ENCODE data around the gene CCL13.

Gene CCL13

DNA sequence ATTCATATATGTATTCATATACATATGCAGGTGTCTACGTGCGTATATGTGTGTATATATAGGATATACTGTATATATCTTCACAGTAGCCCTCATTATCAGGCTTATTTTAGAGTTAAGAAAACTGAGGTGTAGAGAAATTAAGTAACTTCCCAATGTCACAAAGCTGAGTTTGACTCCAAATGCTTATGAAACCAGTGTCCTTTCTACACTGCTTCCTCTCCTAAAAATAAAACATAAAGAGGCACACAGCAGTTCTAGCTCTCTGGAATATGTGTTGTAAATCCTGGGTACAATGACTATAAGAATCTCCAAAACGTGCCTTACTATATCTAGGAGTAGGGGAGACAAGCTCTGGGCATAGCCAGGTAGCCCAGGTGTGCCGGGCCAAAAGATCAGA is 46.7 kb downstream of the CCL13 start:
- H3K27me3 Mint-ChIP-seq (ENCODE audit: low read depth, poor library complexity): peaks cover 27% of the 10 kb centered on the region
- no peaks in the 10 kb centered on the region for H3K9me3 Mint-ChIP-seq
- H3K4me3 Mint-ChIP-seq: no peak overlapping the region
- H3K4me1 Mint-ChIP-seq: peaks cover 6% of the 10 kb centered on the region
- no peaks in the 10 kb centered on the region for H3K36me3 Mint-ChIP-seq (ENCODE audit: low read depth)
- no peak for DNase-seq
- no peak overlapping the region for H3K27ac Mint-ChIP-seq
- TF ChIP-seq, protein P1, sequence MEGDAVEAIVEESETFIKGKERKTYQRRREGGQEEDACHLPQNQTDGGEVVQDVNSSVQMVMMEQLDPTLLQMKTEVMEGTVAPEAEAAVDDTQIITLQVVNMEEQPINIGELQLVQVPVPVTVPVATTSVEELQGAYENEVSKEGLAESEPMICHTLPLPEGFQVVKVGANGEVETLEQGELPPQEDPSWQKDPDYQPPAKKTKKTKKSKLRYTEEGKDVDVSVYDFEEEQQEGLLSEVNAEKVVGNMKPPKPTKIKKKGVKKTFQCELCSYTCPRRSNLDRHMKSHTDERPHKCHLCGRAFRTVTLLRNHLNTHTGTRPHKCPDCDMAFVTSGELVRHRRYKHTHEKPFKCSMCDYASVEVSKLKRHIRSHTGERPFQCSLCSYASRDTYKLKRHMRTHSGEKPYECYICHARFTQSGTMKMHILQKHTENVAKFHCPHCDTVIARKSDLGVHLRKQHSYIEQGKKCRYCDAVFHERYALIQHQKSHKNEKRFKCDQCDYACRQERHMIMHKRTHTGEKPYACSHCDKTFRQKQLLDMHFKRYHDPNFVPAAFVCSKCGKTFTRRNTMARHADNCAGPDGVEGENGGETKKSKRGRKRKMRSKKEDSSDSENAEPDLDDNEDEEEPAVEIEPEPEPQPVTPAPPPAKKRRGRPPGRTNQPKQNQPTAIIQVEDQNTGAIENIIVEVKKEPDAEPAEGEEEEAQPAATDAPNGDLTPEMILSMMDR (IDR thresholded peaks at IDR 0.05): no peak

DNA sequence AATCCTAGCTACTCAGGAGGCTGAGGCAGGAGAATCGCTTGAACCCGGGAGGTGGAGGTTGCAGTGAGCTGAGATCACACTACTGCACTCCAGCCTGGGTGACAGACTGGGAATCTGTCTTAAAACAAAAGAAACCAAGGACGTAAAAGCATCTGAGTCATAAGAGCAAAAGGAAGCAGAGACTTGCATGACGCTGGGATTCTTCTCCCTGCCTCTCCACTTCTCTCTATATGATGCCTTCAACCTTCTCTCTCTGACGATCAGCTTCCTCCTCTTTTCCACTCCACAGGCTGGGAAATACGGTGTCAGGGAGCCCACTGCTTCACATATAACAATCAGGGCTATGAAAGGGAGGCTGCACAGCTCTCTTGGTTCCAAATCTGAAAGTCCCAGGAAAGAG is 49.9 kb downstream of the CCL13 start:
- Mint-ChIP-seq H3K36me3 (ENCODE audit: low read depth) (no peaks in the 10 kb centered on the region), H3K9me3 (no peaks in the 10 kb centered on the region), H3K27me3 (ENCODE audit: low read depth, poor library complexity) (peaks cover 47% of the 10 kb centered on the region), H3K4me3 (no peak overlapping the region), H3K27ac (no peak overlapping the region), H3K4me1 (peaks cover 3% of the 10 kb centered on the region)
- DNase-seq: no peak
- TF ChIP-seq, protein P1 (IDR thresholded peaks at IDR 0.05): no peak
